Activated CD4-positive, alpha-beta T cell treated with anti-CD3 and anti-CD28 coated beads, Interleukin-2, amount 50 U/mL, for 16 hours (primary cell): ENCODE data around the gene WWOX.

Experiments used
- DNase-seq: peaks from one replicate; pipeline ENCODE4 v3.0.0-alpha.2; 2020

Gene WWOX

DNA sequence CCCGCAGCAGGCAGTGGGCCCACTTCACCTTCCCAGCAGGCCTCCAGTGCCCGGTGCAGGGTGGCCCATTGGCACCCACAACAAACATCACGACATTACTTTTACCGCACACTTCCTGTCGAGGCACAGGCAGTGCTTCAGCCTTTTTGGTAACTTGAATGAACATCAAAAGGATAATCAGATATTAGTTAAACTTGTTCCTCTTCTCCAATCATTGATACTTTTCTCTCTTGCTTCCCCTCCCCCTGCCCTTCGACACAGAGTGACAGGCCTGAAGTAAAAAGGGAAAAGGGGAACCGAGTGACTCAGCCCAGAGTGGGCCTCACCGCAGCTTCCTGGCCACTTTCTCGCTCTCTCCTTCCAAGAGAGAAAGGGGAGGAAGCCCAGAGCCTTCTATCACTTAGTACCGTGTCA lies 994.1 kb downstream of the WWOX start:
- DNase-seq, result peak; percentile 62

DNA sequence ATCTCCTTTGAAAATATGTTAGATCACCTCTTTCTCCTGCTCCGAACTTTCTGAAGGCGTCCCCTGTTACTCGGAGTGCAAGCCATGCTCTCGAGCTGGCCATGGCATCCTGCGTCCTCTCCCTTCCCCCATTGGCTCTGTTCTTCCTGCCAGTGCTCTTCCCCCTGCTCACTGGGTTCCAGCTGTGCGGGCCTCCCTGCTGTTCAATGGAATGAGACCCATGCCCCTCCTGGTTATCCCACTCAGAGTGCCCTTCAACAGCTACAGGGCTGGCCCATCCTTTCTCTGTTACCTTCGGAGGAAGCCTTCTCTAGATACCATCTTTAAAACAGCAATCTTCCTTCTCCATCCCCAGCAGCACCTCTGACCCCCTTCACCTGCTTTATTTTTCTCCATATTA lies 996.8 kb downstream of the WWOX start:
- DNase-seq, result no peak

DNA sequence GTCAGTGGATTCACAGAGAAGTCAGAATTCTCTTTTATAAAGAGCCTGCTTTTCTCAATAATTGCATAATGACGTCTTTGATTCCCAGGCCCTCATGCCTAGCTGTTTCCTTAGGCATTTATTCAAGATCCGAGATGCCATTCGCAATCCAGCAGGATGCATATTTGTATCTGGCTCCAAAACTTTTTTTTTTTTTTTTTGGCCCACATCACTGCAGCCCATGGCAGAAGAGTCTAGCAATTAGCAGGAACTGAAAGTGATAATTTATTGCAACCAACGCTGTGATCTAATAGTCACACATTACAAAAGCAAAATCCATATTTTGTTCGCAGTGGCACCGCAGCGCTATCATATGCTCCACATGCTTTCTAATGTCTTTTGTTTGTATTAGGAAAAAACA lies 997.7 kb downstream of the WWOX start:
- no peak for DNase-seq

DNA sequence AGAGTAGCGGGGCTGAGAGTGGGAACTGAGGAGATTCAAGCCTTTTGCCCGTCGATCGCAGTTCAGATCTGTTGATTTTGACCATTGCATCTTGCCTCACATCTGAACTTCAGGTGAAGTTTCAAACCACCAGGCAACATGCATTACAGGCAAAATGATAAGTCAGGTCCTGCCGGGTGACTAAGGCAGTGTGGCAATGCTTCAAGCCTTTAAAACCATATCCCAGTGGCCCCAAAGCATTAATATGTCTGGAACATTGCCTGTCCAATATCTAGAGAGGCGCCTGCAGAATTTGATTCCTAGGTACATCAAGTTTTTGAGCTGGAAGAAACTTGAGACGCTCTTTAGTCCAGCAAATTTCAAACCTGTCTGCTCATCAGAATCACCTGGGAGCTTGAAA lies 998.3 kb downstream of the WWOX start:
- DNase-seq, result no peak

DNA sequence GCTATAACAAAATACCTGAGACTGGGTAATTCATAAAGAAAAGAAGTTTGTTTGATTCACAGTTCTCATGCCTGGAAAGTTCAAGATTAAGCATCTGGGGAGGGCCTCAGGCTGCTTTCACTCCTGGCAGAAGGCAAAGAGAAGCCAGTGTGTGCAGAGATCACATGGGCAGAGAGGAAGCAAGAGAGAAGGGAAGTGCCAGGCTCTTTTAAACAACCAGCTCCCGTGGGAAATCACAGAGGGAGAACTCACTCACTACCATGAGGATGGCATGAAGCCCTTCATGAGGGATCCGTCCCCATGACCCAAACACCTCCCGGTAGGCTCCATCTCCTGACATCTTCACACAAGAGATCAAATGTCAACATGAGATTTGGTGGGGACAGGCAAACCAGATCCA lies 999.5 kb downstream of the WWOX start:
- DNase-seq, result no peak

DNA sequence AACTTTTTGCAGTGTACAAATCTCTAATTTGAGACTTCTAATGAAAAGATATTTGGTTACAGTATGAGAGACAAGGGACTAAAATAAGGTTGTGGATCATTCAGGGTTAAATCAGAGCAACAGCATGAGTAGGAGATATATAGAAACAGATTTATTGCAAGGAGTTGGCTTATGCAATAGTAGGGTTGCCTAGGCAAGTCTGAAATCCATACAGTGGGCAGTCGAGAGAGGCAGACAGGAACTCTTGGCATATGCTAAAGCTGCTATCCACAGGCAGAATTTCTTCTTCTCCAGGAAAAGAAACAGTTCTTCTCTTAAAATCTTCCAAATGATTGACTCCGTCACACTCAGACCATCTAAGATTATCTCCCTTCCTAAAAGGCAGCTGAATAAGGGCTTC lies 1000.3 kb downstream of the WWOX start:
- no peak for DNase-seq

DNA sequence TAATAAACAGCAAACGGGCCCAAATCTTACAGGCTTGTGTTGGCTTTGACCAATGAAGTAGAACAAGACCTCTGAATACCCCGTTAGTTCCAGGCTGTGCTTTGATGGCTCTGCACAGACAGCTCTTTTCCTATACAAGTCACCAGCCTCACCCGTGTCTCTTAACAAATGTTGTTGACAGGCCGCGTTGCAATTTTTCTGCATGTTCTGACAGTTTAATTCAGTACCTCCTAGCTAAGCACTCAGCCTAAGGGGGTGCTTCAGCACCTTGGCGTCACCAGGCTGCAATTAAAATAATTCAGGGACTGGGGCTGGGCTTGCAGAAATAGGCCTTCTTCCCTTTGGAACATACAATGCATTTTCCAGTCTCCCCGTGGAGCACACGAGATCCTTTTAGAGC lies 1001.0 kb downstream of the WWOX start:
- no peak for DNase-seq

DNA sequence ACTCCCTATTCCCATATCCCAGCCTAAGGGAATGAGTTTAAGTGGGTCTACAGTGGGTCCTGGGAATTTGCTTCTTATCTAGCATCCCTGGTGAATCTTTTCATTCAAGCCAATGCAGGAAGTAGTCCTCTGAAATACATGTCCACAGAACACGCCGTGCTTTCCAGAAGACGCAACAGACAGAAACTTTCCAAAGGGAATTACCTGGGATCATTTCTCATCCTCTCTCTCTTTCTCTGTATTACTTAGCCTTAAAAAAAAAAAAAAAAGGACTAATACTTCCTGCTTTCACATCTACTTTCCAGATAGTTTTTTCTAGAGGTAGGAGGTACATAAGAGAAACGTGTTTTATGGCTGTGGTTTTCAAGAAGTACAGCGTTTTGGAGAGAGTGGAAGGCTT lies 1002.0 kb downstream of the WWOX start:
- DNase-seq, result no peak

DNA sequence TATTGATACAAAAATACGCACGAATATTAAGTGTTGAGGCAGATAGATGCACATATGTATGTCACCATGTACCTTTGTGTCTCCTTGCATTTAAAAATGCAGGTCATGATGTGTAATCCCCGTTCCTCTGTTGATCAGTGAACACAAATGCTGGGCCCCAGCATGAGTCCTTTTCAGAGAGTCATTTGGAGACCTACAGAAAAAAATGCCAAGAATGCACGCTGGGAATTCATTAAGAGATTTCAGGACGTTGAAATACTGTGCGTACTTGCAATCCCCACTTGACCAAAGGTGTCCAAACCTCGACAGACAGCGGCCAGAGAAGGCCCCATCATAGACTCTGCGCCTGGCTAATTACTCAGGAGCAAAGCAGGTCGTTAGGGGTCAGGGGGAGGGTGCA lies 1005.1 kb downstream of the WWOX start:
- DNase-seq, result no peak

DNA sequence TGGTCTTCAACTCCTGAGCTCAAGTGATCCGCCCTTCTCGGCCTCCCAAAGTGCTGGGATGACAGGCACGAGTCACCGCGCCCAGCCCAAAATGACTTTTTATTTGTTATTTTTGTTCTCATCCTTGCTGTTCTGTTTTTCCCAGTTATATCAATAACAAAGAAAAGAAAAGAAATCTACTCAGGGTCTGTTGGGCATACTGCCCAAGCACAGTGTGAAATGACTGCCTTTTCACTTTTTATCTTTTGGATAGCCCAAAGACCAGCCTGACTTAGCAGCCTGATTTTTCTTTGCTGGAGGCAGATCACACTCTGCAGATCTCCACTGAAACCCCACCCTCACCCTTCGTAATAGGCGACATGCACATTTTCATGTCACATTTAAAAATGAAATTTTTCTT lies 1007.8 kb downstream of the WWOX start:
- no peak for DNase-seq

DNA sequence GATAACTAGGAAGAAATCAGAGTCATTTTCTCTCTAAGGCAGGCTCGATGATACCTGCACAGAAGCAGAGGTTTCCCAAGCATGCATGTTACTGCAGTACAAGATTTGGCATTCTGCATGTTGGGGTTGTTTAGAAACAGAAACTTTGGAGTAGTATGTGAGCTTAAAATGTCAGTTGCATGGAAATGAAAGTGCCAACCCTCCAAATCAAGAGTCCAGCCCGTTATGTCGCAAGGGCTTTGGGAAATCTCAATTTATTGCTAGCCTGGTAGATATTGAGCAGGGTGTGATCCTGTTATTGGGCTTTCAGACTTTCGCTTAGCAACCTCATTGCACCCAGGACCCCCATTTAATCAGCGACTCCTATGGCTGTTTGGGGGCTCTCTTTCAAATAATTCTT lies 1010.3 kb downstream of the WWOX start:
- no peak for DNase-seq

DNA sequence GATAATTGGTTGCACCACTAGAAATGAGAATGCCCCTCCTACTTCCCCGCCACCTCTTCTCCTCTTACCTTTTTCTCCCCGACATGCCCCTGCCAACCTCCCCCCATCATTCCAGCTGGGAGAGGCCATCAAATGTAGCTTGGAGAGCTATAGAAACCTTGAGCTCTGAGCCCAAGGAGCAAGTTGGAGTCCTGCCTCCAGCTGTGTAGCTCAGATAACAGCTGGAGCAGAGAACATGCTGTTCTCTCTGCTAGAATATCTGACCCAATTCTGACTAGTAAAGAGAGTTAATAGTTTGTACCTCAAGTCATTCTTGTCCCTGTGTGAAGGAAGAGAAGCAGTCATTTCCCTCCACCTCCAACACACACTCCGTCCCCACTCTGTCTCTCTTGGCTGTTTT lies 1010.8 kb downstream of the WWOX start:
- DNase-seq, result no peak

DNA sequence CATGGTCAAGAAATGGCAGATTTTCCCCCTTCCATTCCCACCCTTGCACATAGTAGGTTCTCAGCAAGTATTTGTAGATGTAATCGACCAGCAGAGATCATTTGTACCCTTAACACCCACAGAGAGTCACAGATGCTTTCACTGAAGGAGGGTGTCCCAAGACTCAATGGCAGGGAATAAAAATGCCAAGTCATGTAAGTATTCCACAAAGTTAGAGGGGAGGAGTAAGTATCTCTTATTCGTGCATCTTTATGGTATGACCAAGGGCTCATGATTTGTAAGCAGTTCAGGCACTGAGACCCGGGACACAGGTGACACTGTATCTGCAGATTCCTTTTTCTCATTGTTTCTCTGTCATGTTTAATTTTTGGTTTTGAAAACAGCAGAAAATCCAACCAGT lies 1011.5 kb downstream of the WWOX start:
- no peak for DNase-seq

DNA sequence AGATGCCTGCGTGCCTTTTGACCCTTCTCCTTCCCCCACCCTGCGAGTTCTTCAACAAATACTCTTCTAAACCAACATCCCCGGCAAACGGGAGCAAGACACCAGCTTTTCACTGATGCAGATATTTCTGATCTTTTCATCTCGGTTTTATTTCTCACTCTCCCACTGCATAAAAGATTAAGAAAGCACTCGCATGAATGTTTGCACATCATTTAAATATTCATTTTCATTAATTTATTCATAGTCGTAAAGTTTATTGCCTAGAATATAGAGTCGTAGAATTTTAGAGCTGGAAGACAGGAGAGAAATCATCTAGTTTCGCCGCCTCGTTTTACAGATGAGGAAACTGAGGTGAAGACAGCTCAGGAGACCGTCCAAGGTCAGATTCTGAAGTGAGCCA lies 1013.0 kb downstream of the WWOX start:
- no peak for DNase-seq

DNA sequence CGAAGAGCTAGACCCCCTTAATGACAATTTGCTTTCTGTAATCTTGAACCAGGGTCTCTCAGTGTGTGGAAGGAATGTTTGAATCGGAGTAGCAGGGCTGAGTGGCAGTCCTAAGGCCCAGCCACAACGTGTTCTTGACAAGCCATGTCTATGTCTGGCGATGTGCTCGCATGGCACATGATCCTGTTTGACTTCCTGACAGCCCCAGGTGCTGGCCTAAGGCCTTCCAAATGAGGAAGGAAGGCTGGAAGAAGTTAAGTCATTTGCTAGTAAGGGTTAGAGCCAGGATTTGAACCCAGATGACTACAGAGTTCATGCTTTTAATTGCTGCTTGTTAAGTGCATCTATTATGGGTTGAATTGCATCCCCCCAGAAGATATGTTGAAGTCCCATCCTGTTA lies 1014.4 kb downstream of the WWOX start:
- no peak for DNase-seq

DNA sequence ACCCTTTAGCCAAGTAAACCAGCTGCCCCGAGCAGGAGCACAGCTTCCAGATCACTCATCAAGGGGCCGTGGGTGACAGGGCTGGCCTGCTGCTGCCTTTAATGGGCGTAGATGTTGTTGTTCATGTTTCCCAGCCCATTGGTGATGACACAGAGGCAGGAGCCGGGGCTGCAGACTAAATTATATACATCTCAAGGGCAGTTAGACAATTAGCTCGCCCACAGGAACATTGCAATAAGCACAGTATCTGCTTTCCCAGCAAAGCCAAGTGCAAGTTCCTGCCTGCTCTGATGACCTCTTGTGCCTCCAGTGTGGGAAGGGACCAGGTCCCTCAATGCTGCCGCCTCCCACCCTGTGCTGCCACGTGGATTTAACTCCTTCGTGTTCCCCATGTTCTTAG lies 1015.3 kb downstream of the WWOX start:
- no peak for DNase-seq

DNA sequence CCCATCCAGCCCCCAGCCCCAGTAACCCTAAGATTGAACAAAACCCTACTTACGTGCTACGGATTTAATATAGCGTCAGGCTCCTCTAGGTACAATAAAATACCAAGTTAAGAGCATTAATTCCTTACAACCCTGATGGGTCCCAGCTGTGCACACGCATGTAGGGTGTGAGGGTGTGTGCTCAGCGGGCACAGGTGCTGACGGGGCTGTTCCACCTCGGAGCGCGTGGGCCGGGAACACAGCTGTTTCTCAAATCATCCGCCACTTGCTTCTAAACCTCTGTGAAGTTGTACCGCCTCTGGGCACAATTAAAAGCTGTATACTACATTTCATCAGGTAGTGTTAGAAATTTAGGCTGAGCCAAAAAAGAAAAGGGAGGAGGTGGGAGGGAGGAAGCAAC lies 1022.5 kb downstream of the WWOX start:
- no peak for DNase-seq

DNA sequence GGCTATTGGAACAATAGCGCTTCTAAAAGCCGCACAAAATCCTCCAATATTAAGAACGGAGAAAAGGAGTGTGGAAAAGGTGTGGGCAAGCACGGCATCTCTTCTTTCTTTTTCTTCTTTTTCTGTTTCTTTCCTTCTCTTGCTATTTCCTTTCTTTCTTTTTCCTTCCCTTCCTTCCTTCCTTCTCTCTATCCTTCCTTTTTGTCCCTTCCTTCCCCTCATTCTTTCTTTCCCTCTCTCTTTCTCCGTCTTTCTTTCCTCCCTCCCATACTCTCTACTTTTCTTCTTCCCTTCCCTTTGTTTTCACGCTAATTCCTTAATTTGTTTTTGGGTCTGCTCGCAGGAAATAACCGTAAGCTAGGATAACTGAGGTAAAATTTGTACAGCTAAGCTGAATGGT lies 1022.9 kb downstream of the WWOX start:
- DNase-seq, result no peak

DNA sequence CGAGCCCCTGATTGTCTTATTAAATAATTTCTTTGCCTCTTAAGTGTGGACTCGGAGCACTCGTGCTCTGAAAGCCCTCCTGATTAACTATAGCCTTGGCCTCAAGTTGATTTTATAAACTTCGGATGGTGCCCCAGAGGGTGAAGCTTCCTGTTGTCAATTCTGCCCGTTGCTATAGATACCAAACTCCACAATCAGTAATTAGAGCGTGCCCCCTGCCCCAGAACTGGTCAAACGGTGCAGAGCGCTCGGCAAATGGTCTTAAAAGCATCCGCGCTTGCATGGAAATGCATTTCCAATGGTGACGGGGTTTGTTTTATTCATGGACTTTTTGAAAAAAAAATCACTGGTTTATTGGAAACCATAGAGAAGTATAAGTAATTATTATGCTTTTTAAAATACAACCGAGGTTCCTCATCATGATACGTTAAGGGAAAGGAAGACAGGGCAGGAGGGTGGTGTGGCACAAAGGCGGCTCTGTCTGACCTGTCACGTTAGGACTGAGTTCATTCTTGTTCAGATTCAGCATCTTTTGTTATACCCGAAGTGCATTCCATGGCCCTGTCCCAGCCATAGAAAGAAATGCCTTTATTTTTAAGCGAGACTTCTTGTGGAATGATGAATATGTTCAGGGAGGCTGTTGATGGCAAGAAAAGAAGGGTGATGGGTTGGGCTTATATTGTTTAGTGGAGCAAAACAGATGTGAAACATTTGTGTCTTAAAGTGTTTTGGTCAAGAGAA lies 1024.7 kb downstream of the WWOX start:
- DNase-seq, result no peak

DNA sequence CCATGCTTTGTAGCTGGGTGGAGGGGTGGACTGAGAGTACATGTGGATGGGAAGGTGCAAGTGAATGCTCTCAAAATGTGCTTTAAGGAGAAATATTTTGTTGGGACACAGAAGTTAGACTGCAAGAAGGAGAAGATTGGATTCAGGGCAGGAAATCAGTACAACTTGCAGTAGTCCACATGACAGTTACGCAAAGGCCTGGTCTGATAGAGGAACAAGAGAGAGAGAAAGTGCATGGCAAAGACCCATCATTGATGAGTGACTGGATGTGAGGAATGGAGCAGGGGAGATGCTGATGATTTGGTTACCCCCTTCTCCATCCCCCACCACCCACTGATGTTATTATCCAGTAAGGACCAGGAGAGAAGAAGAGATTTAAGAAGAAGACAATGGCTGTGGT lies 1028.3 kb downstream of the WWOX start:
- DNase-seq, result no peak

DNA sequence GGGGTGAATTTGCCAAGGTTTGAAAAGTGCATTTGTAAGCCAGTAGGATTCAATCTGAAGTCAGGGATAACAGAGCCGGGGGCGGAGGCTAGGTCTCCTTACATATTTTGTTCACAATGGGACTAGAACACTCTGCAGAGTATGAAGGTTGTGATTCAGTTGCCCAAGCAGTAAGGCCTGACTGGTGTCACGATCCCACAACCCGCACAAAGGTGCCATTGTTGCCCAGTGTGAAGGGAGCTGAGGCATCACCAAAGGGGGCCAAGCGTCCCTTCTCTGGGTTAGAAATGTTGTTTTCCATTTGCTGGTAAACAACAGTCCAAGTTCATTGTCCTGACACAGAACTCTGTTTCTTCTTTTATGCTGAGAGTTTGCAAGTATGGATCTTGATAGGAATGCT lies 1029.3 kb downstream of the WWOX start:
- DNase-seq, result no peak

DNA sequence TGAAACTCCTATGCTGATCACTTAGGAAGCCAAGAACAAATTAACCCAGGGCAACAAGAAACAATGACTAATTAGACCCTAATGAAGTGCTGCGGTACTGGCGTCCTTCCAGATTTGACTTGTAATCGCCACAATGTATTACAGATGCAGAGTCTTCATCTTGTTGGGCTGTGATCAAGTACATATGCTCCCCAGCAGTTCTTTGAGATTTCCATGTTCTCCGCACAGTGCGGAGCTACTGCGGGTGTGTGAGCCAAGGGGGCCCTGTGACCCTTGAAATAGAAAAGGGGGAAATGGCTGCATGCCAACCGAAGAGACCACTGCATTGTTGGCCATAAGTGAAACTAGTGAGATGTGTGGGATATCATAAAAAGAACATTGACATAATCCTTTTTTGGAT lies 1031.2 kb downstream of the WWOX start:
- no peak for DNase-seq

DNA sequence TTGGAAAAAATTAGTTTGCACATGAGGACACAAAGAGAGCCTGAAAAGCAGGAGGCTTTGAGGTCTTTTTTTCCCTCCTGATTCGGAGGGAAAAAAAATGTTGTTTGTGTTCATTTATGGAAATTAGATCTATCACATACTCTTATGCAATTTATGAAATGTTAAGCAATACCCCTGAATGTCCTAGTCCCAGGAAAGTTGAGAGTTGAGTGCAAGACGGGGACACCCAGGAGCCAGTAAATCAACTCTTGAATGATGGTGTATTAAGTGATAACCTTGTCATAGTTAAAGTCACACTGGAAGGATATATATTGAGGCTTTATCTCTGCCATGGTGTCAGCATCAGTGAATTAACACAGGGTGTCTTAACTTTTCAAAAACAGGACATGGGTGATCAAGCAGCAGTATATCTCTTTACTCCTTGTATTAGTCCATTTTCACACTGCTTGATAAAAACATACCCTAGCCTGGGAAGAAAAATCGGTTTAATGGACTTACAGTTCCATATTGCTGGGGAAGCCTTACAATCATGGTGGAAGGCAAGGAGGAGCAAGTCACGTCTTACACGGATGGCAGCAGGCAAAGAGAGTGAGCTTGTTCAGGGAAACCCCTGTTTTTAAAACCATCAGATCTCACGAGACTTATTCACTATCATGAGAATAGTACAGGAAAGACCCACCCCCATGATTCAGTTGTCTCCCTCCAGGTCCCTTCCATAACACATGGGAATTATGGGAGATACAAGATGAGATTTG lies 1032.0 kb downstream of the WWOX start:
- no peak for DNase-seq

DNA sequence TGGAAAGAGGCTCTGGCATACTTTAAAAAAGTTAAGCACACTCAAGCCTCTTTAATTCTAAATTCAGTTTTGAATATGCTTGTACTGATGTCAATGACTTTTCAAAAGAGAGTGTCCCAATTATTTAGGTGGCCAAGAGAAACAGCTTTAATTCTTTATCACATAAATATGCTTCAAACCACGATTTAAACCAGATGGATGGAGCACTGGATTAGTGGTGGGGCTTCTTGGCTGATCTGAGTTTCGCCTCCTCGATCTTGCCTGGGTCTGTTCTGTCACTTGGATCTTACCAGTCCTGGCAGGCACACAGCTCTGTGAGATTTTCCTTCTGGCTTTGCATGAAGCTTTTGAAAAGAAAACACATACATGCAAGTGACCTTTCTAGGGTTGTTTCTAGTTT lies 1033.2 kb downstream of the WWOX start:
- no peak for DNase-seq

DNA sequence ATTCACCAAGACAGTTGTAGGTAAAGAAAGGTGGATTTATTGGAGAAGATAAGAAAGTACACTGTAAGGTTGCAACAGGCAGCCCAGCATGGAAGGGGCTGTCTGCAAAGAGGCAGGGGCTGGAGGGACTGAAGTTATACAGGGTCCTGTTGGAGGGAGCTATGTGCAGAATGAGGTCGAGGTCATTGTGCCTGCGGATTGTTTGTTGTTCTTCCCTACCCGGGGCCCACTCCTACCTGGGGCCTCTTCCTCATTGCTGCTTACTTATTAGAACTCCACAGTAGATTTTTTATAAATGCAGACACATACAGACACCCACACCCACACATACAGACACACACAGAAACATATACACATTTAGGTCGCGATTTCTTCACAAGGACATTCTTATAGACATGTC lies 1034.8 kb downstream of the WWOX start:
- no peak for DNase-seq
